HUES6 (cell line): Measurements from ENCODE around the gene CDON.

Experiments
- H3K27ac ChIP-seq: 2 replicates; pipeline ENCODE4 v1.7.0; 2013; ENCODE audit warnings: low read depth, mild to moderate bottlenecking, low read length, inconsistent platforms
- H3K27me3 ChIP-seq: 2 replicates; pipeline ENCODE4 v1.6.1; 2013; ENCODE audit warnings: low read length; ENCODE audit not compliant: control insufficient read depth, insufficient read depth
- H3K36me3 ChIP-seq: 2 replicates; pipeline ENCODE4 v1.6.1; 2013; ENCODE audit warnings: low read length; ENCODE audit not compliant: control insufficient read depth, insufficient read depth
- H3K4me1 ChIP-seq: 2 replicates; pipeline ENCODE4 v1.6.1; 2013; ENCODE audit warnings: low read length; ENCODE audit not compliant: control insufficient read depth, insufficient read depth
- H3K4me3 ChIP-seq: 2 replicates; pipeline ENCODE4 v1.5.1; 2013; ENCODE audit warnings: low read depth, low read length
- H3K9ac ChIP-seq: one replicate; pipeline ENCODE4 v1.6.1; 2013; ENCODE audit warnings: mild to moderate bottlenecking, low read length
- H3K9me3 ChIP-seq: 2 replicates; pipeline ENCODE4 v1.6.1; 2013; ENCODE audit warnings: low read depth, low read length; ENCODE audit not compliant: control insufficient read depth, insufficient read depth

CDON gene

GRCh38 chr11:126062679-126063506, at the start of gene CDON:
CDON (minus strand) TSS chr11:126062866; CDS start chr11:126023476, 39,390 bp downstream.
- peak within 1 kb of the TSS; percentile 100 for H3K27ac ChIP-seq
- no peaks in the 10 kb centered on the region for H3K36me3 ChIP-seq
- peaks cover 13% of the 10 kb centered on the region for H3K4me1 ChIP-seq
- H3K27me3 ChIP-seq = 0 out of 2 replicates have a peak, but pooled peaks cover 5% of the 10 kb centered on the region
- H3K4me3 ChIP-seq = peak within 1 kb of the TSS; percentile 67
- H3K9me3 ChIP-seq = no peaks in the 10 kb centered on the region
- peak within 1 kb of the TSS; percentile 100 for H3K9ac ChIP-seq

GRCh38 chr11:126111458-126112116, 48.9 kb upstream of the CDON start:
- Histone ChIP-seq H3K9me3 (no peaks in the 10 kb centered on the region), H3K4me3 (no peak overlapping the region), H3K9ac (no peak overlapping the region), H3K36me3 (no peaks in the 10 kb centered on the region), H3K4me1 (peaks cover 30% of the 10 kb centered on the region; the same call in 1 of the 2 replicates), H3K27ac (no peak overlapping the region), H3K27me3 (no peaks in the 10 kb centered on the region)

GRCh38 chr11:126109941-126110731, 47.5 kb upstream of the CDON start:
- H3K27me3 ChIP-seq = no peaks in the 10 kb centered on the region
- H3K4me1 ChIP-seq = peaks cover 29% of the 10 kb centered on the region
- no peak overlapping the region for H3K27ac ChIP-seq
- H3K9ac ChIP-seq = no peak overlapping the region
- H3K36me3 ChIP-seq = no peaks in the 10 kb centered on the region
- H3K9me3 ChIP-seq = no peaks in the 10 kb centered on the region
- no peak overlapping the region for H3K4me3 ChIP-seq

GRCh38 chr11:126106594-126107328, 44.1 kb upstream of the CDON start:
- no peaks in the 10 kb centered on the region for H3K9me3 ChIP-seq
- H3K4me1 ChIP-seq = peaks cover 35% of the 10 kb centered on the region
- no peak overlapping the region for H3K27ac ChIP-seq
- H3K4me3 ChIP-seq = no peak overlapping the region
- H3K9ac ChIP-seq = no peak overlapping the region
- no peaks in the 10 kb centered on the region for H3K36me3 ChIP-seq
- no peaks in the 10 kb centered on the region for H3K27me3 ChIP-seq

- Histone ChIP-seq H3K9me3 (no peaks in the 10 kb centered on the region), H3K27ac (no peak overlapping the region), H3K9ac (no peak overlapping the region), H3K4me1 (peaks cover 43% of the 10 kb centered on the region), H3K27me3 (no peaks in the 10 kb centered on the region), H3K36me3 (no peaks in the 10 kb centered on the region), H3K4me3 (no peak overlapping the region)
Measured at GRCh38 chr11:126105748-126106080, 43.0 kb upstream of the CDON start.

- no peak overlapping the region for H3K9ac ChIP-seq
- no peak overlapping the region for H3K4me3 ChIP-seq
- no peaks in the 10 kb centered on the region for H3K36me3 ChIP-seq
- no peaks in the 10 kb centered on the region for H3K27me3 ChIP-seq
- no peak overlapping the region for H3K27ac ChIP-seq
- H3K9me3 ChIP-seq = no peaks in the 10 kb centered on the region
- H3K4me1 ChIP-seq = peaks cover 48% of the 10 kb centered on the region
Measured at GRCh38 chr11:126105022-126105747, 42.5 kb upstream of the CDON start.

GRCh38 chr11:126104420-126104819, 41.8 kb upstream of the CDON start:
- H3K9me3 ChIP-seq = no peaks in the 10 kb centered on the region
- H3K36me3 ChIP-seq = no peaks in the 10 kb centered on the region
- H3K27ac ChIP-seq = no peak overlapping the region
- peaks cover 54% of the 10 kb centered on the region for H3K4me1 ChIP-seq
- no peak overlapping the region for H3K4me3 ChIP-seq
- H3K9ac ChIP-seq = no peak overlapping the region
- no peaks in the 10 kb centered on the region for H3K27me3 ChIP-seq

- Histone ChIP-seq H3K4me3 (no peak overlapping the region), H3K27ac (no peak overlapping the region), H3K36me3 (no peaks in the 10 kb centered on the region), H3K9me3 (no peaks in the 10 kb centered on the region), H3K9ac (no peak overlapping the region), H3K27me3 (no peaks in the 10 kb centered on the region; the same call in 1 of the 2 replicates), H3K4me1 (peaks cover 54% of the 10 kb centered on the region)
Measured at GRCh38 chr11:126103150-126103549, 40.5 kb upstream of the CDON start.

- no peak overlapping the region for H3K9ac ChIP-seq
- no peak overlapping the region for H3K4me3 ChIP-seq
- no peak overlapping the region for H3K27ac ChIP-seq
- no peaks in the 10 kb centered on the region for H3K9me3 ChIP-seq
- peaks cover 54% of the 10 kb centered on the region for H3K4me1 ChIP-seq
- H3K36me3 ChIP-seq = no peaks in the 10 kb centered on the region
- H3K27me3 ChIP-seq = no peaks in the 10 kb centered on the region; the same call in 1 of the 2 replicates
Measured at GRCh38 chr11:126102436-126102981, 39.8 kb upstream of the CDON start.

GRCh38 chr11:126101930-126102283, 39.2 kb upstream of the CDON start:
- Histone ChIP-seq H3K36me3 (no peaks in the 10 kb centered on the region), H3K9ac (no peak overlapping the region), H3K4me1 (peaks cover 54% of the 10 kb centered on the region), H3K27me3 (no peaks in the 10 kb centered on the region; the same call in 1 of the 2 replicates), H3K9me3 (no peaks in the 10 kb centered on the region), H3K27ac (no peak overlapping the region), H3K4me3 (no peak overlapping the region)
